Esophagus muscularis mucosa (tissue), 4 donors: Measurements from ENCODE around the gene USP5. TPM values are rescaled to one million over a fixed set of nuclear protein-coding genes. Genes with fewer than 3 reads are reported as not detected.

Experiments
- DNase-seq: peaks from one replicate; pipeline ENCODE4 v3.0.0-alpha.2; 2017; ENCODE audit errors: extremely low spot score
- H3K27ac ChIP-seq, 4 donors: fragments of 200-600 bp; sonication (generic); replicated peaks in 1 of 4; 1 replicate in 3 of 4; 2 replicates in 1 of 4; pipeline ENCODE4 v1.5.1; 2016 to 2019; ENCODE audit warnings: mild to moderate bottlenecking in 1 of 4
- H3K27me3 ChIP-seq, 4 donors: fragments of 200-600 bp; sonication (generic); one replicate each; pipeline versions ENCODE4 v1.5.1 to v1.6.0; 2016 to 2019
- H3K36me3 ChIP-seq, 4 donors: fragments of 200-600 bp; sonication (generic); one replicate each; pipeline ENCODE4 v1.5.1; 2016 to 2019
- H3K4me1 ChIP-seq, 4 donors: fragments of 200-600 bp; sonication (generic); one replicate each; pipeline ENCODE4 v1.5.1; 2016 to 2019
- H3K4me3 ChIP-seq, 4 donors: fragments of 200-600 bp; sonication (generic); 1 replicate in 2 of 4; 2 replicates in 2 of 4; pipeline ENCODE4 v1.5.1; 2016 to 2019; ENCODE audit warnings: mild to moderate bottlenecking in 4 of 4, moderate library complexity in 1 of 4
- H3K9me3 ChIP-seq, 4 donors: fragments of 200-600 bp; sonication (generic); 1 replicate in 3 of 4; 2 replicates in 1 of 4; pipeline ENCODE4 v1.5.1; 2016 to 2019
- EP300 ChIP-seq: sonication (generic); formaldehyde crosslinking; IDR thresholded peaks from one replicate; pipeline ENCODE4 v1.6.1; 2017; ENCODE audit warnings: antibody characterized with exemption
- POLR2A ChIP-seq: fragments of 450-650 bp; IDR thresholded peaks from one replicate; pipeline ENCODE4 v1.6.1; 2017; ENCODE audit warnings: antibody characterized with exemption, moderate library complexity, mild to moderate bottlenecking, low read depth
- POLR2AphosphoS5 ChIP-seq, 2 donors: sonication (generic); formaldehyde crosslinking; IDR thresholded peaks; one replicate each; pipeline ENCODE4 v1.6.1; 2017; ENCODE audit warnings: antibody characterized with exemption in 2 of 2
- WGBS: methylation state at CpG from one replicate; pipeline ENCODE4 v1.1.5; 2018; 5-methylcytosine and 5-hydroxymethylcytosine counted together
- intact Hi-C: fragments of 100-400 bp; cut with DNase I; formaldehyde crosslinking; loops from one replicate; pipeline ENCODE4 v1.15.1; 2023
- total RNA-seq, 4 donors: library from RNA; depleted of rRNA; stranded (reverse); fragments of >200 nt; gene quantifications; one replicate each; pipeline versions ENCODE4 v1.1.0 to v1.2.1, GENCODE V29; 2016
- TF ChIP-seq, protein P1 (sequence below), 3 experiments: fragments of 200-600 bp in 2 of 3; fragments of 450-650 bp in 1 of 3; sonication (generic) in 2 of 3; IDR thresholded peaks; one replicate each; pipeline ENCODE4 v1.5.1; 2017 to 2019; ENCODE audit warnings: antibody characterized with exemption in 3 of 3, mild to moderate bottlenecking in 2 of 3, moderate library complexity in 1 of 3

USP5 gene
- 10 to 100 TPM; 49.8 to 68.7 (median 58.4) TPM for total RNA-seq

- no peaks in the 10 kb centered on the region for H3K9me3 ChIP-seq
- no peaks in the 10 kb centered on the region for H3K27me3 ChIP-seq
- intact Hi-C loops, result no loop called here
- peak within 1 kb of the TSS; percentile 61 to 94 (median 68) for H3K4me3 ChIP-seq
- peak within 1 kb of the TSS; percentile 92 to 98 (median 95) for H3K27ac ChIP-seq
- TF ChIP-seq, protein P1, sequence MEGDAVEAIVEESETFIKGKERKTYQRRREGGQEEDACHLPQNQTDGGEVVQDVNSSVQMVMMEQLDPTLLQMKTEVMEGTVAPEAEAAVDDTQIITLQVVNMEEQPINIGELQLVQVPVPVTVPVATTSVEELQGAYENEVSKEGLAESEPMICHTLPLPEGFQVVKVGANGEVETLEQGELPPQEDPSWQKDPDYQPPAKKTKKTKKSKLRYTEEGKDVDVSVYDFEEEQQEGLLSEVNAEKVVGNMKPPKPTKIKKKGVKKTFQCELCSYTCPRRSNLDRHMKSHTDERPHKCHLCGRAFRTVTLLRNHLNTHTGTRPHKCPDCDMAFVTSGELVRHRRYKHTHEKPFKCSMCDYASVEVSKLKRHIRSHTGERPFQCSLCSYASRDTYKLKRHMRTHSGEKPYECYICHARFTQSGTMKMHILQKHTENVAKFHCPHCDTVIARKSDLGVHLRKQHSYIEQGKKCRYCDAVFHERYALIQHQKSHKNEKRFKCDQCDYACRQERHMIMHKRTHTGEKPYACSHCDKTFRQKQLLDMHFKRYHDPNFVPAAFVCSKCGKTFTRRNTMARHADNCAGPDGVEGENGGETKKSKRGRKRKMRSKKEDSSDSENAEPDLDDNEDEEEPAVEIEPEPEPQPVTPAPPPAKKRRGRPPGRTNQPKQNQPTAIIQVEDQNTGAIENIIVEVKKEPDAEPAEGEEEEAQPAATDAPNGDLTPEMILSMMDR (IDR thresholded peaks at IDR 0.05), result peak in 1 of 3 experiments; percentile 20
- TF ChIP-seq POLR2A (peak; percentile 18), EP300 (no peak), POLR2AphosphoS5 (IDR thresholded peaks at IDR 0.05) (peak; percentile 75 to 86)
- peak; percentile 100 for DNase-seq
- 0% methylated on average over 24 of the region's 65 CpGs for WGBS
- peaks cover 13 to 43% (median 29%) of the 10 kb centered on the region in 4 donors for H3K36me3 ChIP-seq
- peaks cover 13 to 26% (median 20%) of the 10 kb centered on the region in 4 donors for H3K4me1 ChIP-seq
Observed at GRCh38 chr12:6851921-6852650, at the start of gene USP5. Gene USP5 (plus strand): TSS chr12:6852150. CDS start chr12:6852180, 30 bp downstream.

GRCh38 chr12:6807170-6807569, 44.8 kb upstream of the USP5 start:
- DNase-seq, result no peak
- Histone ChIP-seq H3K36me3 (no peaks in the 10 kb centered on the region), H3K4me3 (no peak overlapping the region), H3K9me3 (no peaks in the 10 kb centered on the region), H3K4me1 (no peaks in the 10 kb centered on the region), H3K27ac (no peak overlapping the region), H3K27me3 (no peaks in the 10 kb centered on the region)
- TF ChIP-seq POLR2AphosphoS5 (IDR thresholded peaks at IDR 0.05) (no peak), EP300 (no peak), POLR2A (no peak)
- TF ChIP-seq, protein P1 (IDR thresholded peaks at IDR 0.05), result no peak
- intact Hi-C loops, result no loop called here
- 83% methylated on average over 1 of the region's 1 CpG for WGBS

DNA sequence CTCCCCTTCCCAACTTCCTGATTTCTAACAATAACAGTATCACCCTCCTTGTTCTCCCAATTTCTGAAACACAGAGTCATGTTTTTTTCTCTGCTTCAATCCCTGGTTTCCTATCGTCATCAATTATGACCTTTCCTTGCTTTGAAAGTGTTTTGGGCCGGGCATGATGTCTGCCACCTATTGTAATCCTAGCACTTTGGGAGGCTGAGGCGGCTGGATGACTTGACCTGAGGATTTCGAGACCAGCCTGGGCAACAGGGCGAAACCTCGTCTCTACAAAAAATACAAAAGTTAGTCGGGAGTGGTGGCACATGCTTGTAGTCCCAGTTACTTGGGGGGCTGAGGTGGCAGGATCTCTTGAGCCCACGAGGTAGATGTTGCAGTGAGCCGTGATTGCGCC, 42.9 kb upstream of the USP5 start:
- Histone ChIP-seq H3K4me1 (no peaks in the 10 kb centered on the region), H3K27ac (no peak overlapping the region), H3K4me3 (no peak overlapping the region), H3K36me3 (no peaks in the 10 kb centered on the region), H3K27me3 (no peaks in the 10 kb centered on the region), H3K9me3 (no peaks in the 10 kb centered on the region)
- intact Hi-C loops, result no loop called here
- WGBS, result 79% methylated on average over 10 of the region's 10 CpGs
- TF ChIP-seq, protein P1 (IDR thresholded peaks at IDR 0.05), result no peak
- no peak for TF ChIP-seq EP300
- TF ChIP-seq POLR2A, result no peak
- no peak for TF ChIP-seq POLR2AphosphoS5 (IDR thresholded peaks at IDR 0.05)
- no peak for DNase-seq

DNA sequence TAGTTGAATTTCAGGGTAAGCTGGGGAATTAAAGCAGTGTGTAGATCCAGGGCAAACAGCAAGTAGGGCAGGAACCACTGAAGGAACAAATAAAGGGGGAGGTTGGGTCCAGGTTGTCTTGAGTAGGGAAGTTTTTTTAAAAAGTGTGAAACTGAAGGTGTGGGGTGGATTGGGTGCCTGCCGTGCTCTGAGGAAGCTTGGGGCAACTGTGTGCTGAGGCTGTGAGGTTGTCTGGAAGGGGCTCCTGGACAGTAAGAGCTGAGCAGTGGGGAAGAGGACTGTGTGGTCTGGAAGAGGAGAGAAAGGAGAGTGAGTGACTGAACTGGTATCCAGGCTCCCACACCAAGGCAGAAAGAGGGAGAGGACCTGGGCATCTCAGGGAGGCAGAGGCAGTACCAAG, 41.2 kb upstream of the USP5 start:
- H3K4me1 ChIP-seq, result no peaks in the 10 kb centered on the region
- WGBS, result 76% methylated on average over 1 of the region's 1 CpG
- no peaks in the 10 kb centered on the region for H3K36me3 ChIP-seq
- no peaks in the 10 kb centered on the region for H3K9me3 ChIP-seq
- no peak overlapping the region for H3K27ac ChIP-seq
- no peak for DNase-seq
- intact Hi-C loops, result no loop called here
- H3K27me3 ChIP-seq, result peaks cover 0 to 5% (median 0%) of the 10 kb centered on the region in 4 donors
- no peak overlapping the region for H3K4me3 ChIP-seq
- TF ChIP-seq POLR2A, result no peak
- TF ChIP-seq, protein P1 (IDR thresholded peaks at IDR 0.05), result no peak
- no peak for TF ChIP-seq POLR2AphosphoS5 (IDR thresholded peaks at IDR 0.05)
